ENCODE data around the gene DDX3X.

- TF ChIP-seq EP300 (IDR thresholded peaks at IDR 0.05; ENCODE audit: borderline replicate concordance) (no peak), TAF1 (IDR thresholded peaks at IDR 0.05; ENCODE audit: low read depth) (no peak), YY1 (IDR thresholded peaks at IDR 0.05; ENCODE audit: low read depth) (no peak), RAD21 (IDR thresholded peaks at IDR 0.05; ENCODE audit: low read depth) (no peak), EGR1 (IDR thresholded peaks at IDR 0.05) (no peak), ZBTB7A (IDR thresholded peaks at IDR 0.05; ENCODE audit: low read depth) (no peak), MAX (IDR thresholded peaks at IDR 0.05) (no peak), REST (IDR thresholded peaks at IDR 0.05; ENCODE audit: low read depth) (no peak), CREB1 (IDR thresholded peaks at IDR 0.05; ENCODE audit: low read depth) (no peak)
These were observed 21.2 kb upstream of the DDX3X start for GRCh38 chrX:41312786-41313185.

Data from Ishikawa (cell line).